Esophagus (tissue), 2 donors: Measurements from ENCODE around the gene UNC13D. TPM values are rescaled to one million over a fixed set of nuclear protein-coding genes. Genes with fewer than 3 reads are reported as not detected.

Source experiments
- H3K27ac ChIP-seq, 2 donors: one replicate each; pipeline ENCODE4 v1.5.1; 2013; ENCODE audit warnings: low read depth in 2 of 2, mild to moderate bottlenecking in 2 of 2, inconsistent platforms in 1 of 2, low read length in 1 of 2, moderate library complexity in 1 of 2
- H3K27me3 ChIP-seq, 2 donors: one replicate each; pipeline ENCODE4 v1.6.1; 2013; ENCODE audit warnings: low read length in 2 of 2, control low read depth in 1 of 2, mild to moderate bottlenecking in 1 of 2; ENCODE audit not compliant: insufficient read depth in 2 of 2, control insufficient read depth in 1 of 2
- H3K36me3 ChIP-seq, 2 donors: one replicate each; pipeline ENCODE4 v1.6.1; 2013; ENCODE audit warnings: low read length in 1 of 2; ENCODE audit not compliant: control insufficient read depth in 2 of 2, insufficient read depth in 2 of 2
- H3K4me1 ChIP-seq, 2 donors: one replicate each; pipeline ENCODE4 v1.6.1; 2013; ENCODE audit warnings: low read length in 1 of 2; ENCODE audit not compliant: control insufficient read depth in 2 of 2, insufficient read depth in 2 of 2
- H3K4me3 ChIP-seq, 2 donors: one replicate each; pipeline ENCODE4 v1.5.1; 2013; ENCODE audit warnings: low read length in 2 of 2, mild to moderate bottlenecking in 2 of 2, low read depth in 1 of 2, moderate library complexity in 1 of 2
- H3K9me3 ChIP-seq, 2 donors: one replicate each; pipeline ENCODE4 v1.6.1; 2013; ENCODE audit warnings: mild to moderate bottlenecking in 2 of 2, low read depth in 1 of 2, low read length in 1 of 2, moderate library complexity in 1 of 2; ENCODE audit not compliant: control insufficient read depth in 2 of 2, insufficient read depth in 1 of 2
- WGBS, 2 donors: extraction: QIAGEN DNeasy Blood & Tissue Kit; methylation state at CpG; one replicate each; pipeline ENCODE4 v1.1.7; 2013; 5-methylcytosine and 5-hydroxymethylcytosine counted together
- polyA plus RNA-seq, 2 donors: library from polyadenylated mRNA; stranded (reverse); fragments of 200-250 nt; gene quantifications; one replicate each; pipeline ENCODE4 v1.2.3, GENCODE V29; 2013
- donor health status: healthy with polysubstance abuse.
- donor health status: Bipolar disorder and iron deficiency.

Gene UNC13D
- polyA plus RNA-seq, 2 donors, result 21.0 to 22.4 TPM

DNA sequence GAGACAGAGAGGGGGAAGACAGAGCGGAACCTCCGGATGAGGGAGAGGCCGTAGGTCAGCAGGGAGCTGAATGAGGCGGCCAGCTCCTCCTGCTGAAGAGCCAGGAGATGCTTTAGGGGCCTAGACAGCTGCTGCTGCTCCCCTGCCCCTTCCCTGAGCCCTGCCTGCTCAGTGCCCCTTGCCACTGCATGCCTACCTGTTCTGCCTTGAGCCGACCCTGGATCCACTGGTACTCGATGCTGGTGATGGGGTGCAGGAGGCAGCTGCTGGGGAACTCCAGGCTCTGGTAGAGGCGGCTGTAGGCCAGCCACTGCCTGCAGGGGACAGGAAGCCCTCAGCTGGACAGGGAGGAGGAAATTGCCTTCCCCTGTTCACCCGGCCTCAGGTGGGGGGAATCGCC lies 7.6 kb downstream of the UNC13D start:
- Histone ChIP-seq H3K9me3 (no peaks in the 10 kb centered on the region), H3K27me3 (no peaks in the 10 kb centered on the region), H3K27ac (no peak overlapping the region), H3K4me3 (no peak overlapping the region), H3K4me1 (peaks cover 0 to 7% of the 10 kb centered on the region in 2 donors), H3K36me3 (peaks cover 0 to 30% of the 10 kb centered on the region in 2 donors)
- WGBS, 2 donors, result 82 to 90% methylated on average over 9 of the region's 9 CpGs

DNA sequence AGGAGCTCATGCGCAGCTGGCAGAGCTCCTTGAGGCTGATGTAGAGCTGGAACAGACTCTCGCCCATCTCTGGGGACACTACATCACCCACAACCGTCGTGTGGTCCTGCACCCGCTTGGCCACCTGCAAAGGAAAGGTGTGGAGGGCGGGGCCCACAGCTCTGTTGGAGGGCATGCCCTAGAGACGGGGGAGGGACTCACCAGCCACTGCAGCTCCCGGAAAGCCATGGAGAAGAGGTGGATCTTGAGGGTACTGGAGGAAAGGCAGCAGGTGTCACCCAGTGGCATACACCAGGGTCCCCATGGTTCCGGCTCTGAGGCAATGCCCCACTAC lies 8.6 kb downstream of the UNC13D start:
- H3K27me3 ChIP-seq, result no peaks in the 10 kb centered on the region
- peaks cover 0 to 30% of the 10 kb centered on the region in 2 donors for H3K36me3 ChIP-seq
- WGBS, 2 donors, result 67 to 68% methylated on average over 9 of the region's 9 CpGs
- no peak overlapping the region for H3K4me3 ChIP-seq
- no peak overlapping the region for H3K27ac ChIP-seq
- H3K4me1 ChIP-seq, result peaks cover 0 to 7% of the 10 kb centered on the region in 2 donors
- H3K9me3 ChIP-seq, result no peaks in the 10 kb centered on the region

DNA sequence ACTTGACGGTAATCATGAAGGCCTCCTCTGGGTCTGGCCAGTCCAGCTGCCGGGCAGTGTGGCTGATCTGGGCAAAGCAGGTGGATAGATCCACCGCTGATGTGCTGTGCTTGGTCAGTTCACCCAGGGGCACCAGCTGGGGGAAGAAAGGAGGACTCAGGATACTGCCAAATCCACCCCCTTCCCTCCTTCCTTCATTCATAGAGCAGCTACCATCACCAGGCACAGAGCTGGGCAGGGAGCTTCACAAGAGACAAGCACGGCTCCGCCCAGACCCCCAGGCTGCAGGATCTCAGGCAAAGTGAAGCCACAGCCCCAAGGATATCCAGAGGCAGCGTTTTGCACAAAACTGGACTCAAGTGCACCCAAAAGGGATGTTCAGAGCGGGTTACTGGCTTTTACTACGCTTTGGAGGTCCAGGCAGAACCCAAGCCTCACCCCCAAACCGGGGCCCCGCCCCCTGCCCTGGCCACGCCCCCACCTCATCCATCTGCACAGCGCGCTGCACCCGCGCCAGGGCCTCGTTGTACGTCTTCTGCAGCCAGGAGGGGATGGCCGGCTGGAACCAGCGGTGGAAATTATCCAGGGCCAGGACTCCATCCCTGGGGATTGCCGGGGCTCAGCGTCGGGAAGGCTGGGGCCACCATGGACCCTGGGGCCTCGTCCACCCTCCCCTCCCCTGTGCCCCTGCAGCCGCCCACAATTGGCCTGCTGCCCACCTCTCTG lies 9.1 kb downstream of the UNC13D start:
- H3K9me3 ChIP-seq, result no peaks in the 10 kb centered on the region
- H3K4me3 ChIP-seq, result no peak overlapping the region
- H3K36me3 ChIP-seq, result peaks cover 0 to 29% of the 10 kb centered on the region in 2 donors
- no peak overlapping the region for H3K27ac ChIP-seq
- H3K4me1 ChIP-seq, result peaks cover 0 to 7% of the 10 kb centered on the region in 2 donors
- H3K27me3 ChIP-seq, result no peaks in the 10 kb centered on the region
- WGBS, 2 donors, result 62 to 63% methylated on average over 24 of the region's 24 CpGs

DNA sequence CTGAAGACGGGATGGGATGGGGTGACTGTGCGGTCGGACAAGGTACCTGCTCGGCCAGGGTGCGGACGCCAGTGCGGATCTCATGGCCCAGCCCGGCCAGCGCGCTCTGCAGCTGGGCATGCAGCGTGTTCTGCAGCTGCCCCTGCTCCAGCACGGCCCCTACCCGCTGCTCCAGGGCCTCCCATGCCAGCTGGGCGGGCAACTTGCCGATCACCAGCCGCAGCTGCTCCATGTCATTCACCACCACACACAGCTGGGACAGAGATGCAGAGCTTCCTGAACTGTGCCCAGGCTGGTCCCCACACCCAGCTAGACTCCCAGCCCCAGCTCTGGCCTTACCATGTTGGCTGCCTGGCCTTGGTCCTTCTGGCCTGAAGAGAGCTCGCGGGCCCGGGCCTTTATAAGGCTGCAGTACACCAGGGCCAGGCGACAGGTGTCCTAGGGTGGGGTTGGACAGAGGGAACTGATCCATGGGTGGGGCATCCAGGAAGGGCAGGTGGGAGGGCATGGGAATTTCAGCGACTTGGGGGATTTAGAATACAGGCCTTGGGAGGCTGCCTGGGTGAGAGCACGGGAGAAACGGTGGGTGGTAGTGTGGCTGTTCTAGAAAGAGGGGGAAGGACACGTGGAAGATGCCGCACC lies 9.8 kb downstream of the UNC13D start:
- H3K9me3 ChIP-seq, result no peaks in the 10 kb centered on the region
- peaks cover 0 to 7% of the 10 kb centered on the region in 2 donors for H3K4me1 ChIP-seq
- H3K4me3 ChIP-seq, result no peak overlapping the region
- H3K27me3 ChIP-seq, result no peaks in the 10 kb centered on the region
- no peak overlapping the region for H3K27ac ChIP-seq
- H3K36me3 ChIP-seq, result peaks cover 0 to 28% of the 10 kb centered on the region in 2 donors
- 93 to 94% methylated on average over 25 of the region's 25 CpGs for WGBS, 2 donors

DNA sequence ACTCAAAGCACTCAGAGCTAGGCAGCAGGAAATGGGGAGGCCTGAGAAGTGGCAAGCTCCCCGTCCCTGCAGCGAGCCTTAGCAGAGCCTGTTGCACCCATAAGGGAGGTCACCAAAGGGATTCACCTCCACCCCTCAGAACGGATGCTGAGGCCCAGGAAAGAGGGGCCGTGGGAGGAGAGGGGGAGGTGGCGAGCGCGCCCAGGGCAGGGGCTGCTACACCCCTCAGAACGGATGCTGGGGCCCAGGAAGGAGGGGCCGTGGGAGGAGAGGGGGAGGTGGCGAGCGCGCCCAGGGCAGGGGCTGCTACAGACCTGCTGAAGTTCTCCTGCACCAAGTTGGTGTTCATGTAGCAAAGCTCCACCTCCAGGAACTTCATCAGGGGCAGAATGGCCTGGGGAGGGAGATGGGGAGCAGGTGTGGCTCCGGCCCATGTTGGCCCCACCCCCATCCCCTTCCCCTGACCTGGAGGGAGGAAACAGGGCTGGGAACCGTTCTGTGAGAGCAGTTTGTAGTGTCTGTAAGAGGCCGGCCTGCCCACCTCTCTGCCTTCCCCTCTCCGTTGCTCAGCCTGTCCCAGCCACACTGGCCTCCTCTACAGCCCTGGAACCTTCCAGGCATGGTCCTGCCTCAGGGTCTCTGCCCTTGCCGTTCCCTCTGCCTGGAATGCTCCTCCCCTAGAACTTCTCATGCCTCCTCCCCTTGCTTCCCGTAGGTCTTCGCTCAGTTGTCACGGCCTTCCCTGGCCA lies 11.4 kb downstream of the UNC13D start:
- 53 to 56% methylated on average over 18 to 20 of the region's 20 CpGs for WGBS, 2 donors
- Histone ChIP-seq H3K27ac (peak overlapping the region; percentile 53 to 60), H3K4me3 (no peak overlapping the region), H3K27me3 (no peaks in the 10 kb centered on the region), H3K4me1 (peaks cover under 1 to 10% of the 10 kb centered on the region in 2 donors), H3K9me3 (no peaks in the 10 kb centered on the region), H3K36me3 (peaks cover 0 to 32% of the 10 kb centered on the region in 2 donors)

DNA sequence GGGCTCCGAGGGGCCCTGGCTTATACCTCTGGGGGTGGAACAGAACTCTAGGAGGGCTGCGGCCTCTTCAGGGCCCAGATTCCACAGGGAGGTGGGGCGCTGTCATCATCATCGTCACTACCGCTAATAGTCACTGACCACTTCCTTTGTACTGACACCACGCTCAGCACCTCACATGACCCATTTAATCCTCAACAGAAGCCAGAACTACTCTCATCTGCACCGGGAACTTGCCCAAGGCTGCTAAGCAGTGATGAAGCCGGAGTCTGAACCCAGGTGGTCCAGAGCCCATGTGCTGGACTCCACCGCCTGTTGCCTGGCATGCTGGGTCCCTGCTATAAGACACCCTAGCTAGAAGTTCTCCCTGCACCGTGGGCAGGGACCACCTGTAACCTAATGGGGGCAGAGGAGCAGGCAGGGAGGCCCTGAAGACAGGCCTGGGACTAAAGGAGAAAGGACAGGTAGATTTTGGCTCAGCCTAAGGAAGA lies 12.0 kb downstream of the UNC13D start:
- H3K27ac ChIP-seq, result peak overlapping the region; percentile 53 to 60
- WGBS, 2 donors, result 68 to 81% methylated on average over 10 of the region's 10 CpGs
- H3K9me3 ChIP-seq, result no peaks in the 10 kb centered on the region
- H3K4me3 ChIP-seq, result no peak overlapping the region
- peaks cover 0 to 32% of the 10 kb centered on the region in 2 donors for H3K36me3 ChIP-seq
- H3K27me3 ChIP-seq, result no peaks in the 10 kb centered on the region
- H3K4me1 ChIP-seq, result peaks cover 3 to 16% of the 10 kb centered on the region in 2 donors

DNA sequence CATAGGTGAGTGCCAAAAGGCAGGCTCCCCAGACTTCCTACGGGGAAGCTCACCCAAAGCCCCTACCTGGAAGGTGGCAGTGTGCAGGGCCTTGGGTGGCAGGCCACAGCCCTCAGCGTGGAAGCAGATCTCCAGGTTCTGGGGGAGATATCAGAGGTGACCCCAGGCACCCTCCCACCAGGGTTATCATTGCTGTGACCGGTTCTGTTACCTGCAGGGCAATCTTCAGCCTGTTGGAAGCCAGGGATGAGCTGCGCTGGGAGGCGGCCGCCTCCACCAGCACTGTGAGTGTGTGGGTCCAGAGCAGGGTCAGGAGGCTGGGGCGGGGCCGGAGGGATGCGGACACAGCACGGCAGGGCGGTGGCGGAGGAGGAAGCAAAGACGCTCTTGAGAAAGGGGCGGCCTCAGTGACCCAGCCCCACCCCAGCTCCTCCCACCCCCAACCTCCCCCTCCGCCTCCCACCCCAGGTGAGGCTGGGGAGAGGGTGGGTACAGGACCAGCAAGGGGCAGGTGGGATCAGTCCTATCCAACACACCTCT lies 13.1 kb downstream of the UNC13D start:
- no peak overlapping the region for H3K27ac ChIP-seq
- H3K27me3 ChIP-seq, result no peaks in the 10 kb centered on the region
- WGBS, 2 donors, result 88 to 90% methylated on average over 15 of the region's 15 CpGs
- H3K4me3 ChIP-seq, result no peak overlapping the region
- peaks cover 0 to 28% of the 10 kb centered on the region in 2 donors for H3K36me3 ChIP-seq
- no peaks in the 10 kb centered on the region for H3K9me3 ChIP-seq
- peaks cover 3 to 18% of the 10 kb centered on the region in 2 donors for H3K4me1 ChIP-seq

DNA sequence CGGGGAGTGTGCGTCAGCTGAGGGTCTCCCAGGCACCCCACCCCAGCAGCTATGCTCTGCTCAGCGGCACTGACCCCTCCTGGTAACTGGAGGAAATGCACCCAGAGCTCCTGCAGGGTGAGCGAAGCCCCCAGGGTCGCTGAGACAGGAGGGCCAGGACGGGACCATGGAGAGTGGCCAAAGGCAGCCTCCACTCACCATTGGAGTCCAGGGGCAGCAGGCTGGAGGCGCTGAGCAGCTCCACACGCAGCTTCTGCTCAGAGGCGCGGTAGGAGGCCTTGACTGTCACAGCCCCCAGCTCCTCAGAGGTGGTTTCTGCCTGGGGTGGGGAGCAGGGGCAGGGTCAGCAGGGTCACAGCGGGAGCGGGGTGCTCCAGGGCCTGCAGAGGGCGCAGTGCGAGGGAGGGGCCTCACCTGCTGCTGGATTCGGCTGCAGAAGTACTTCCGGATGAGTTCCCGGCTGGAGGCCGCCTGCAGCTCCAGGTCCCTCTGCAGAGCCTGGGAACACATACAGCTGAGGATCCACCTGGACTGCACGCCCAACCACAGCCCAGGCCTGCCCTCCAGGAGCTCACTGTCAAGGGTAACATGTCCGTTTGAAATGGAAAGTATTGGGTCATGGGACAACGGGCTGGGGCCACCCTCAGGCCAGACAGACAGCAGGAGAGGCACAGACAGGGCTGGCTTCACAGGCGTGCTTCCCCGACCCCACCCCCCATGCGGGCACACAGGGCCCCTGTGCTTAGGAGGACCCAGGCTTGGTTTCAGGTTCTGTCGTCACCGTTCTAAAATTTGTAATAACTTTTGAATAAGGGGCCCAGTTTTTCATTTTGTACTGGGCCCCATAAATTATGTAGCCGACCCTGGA lies 13.8 kb downstream of the UNC13D start:
- Histone ChIP-seq H3K27ac (no peak overlapping the region), H3K9me3 (no peaks in the 10 kb centered on the region), H3K36me3 (peaks cover 4 to 24% of the 10 kb centered on the region in 2 donors), H3K27me3 (no peaks in the 10 kb centered on the region), H3K4me3 (no peak overlapping the region), H3K4me1 (peaks cover 3 to 18% of the 10 kb centered on the region in 2 donors)
- 70 to 78% methylated on average over 27 of the region's 27 CpGs for WGBS, 2 donors
